Endothelial cell of umbilical vein (primary cell): Measurements from ENCODE around the gene TBX1. TPM values are rescaled to one million over a fixed set of nuclear protein-coding genes. Genes with fewer than 3 reads are reported as not detected.

Experiments used
- BruUV-seq: library from RNA; stranded (reverse); fragments of 400-500 nt; replicated peaks from 2 replicates; lab custom pipeline; 2021; lab: Mats Ljungman, UMichigan
- CTCF ChIA-PET: fragments of 300-600, 350-600 bp; sonication (Branson Sonifier 250); formaldehyde crosslinking; loops from one replicate; lab custom pipeline; 2021; ENCODE audit warnings: antibody characterized with exemption, inconsistent platforms; lab: Charles Lee
- POLR2A ChIA-PET: fragments of 300-600, 350-600 bp; sonication (Branson Sonifier 250); formaldehyde crosslinking; loops from one replicate; lab custom pipeline; 2021; ENCODE audit warnings: antibody characterized with exemption, inconsistent platforms; lab: Charles Lee
- DNase-seq: peaks from one replicate; pipeline ENCODE4 v3.0.0-alpha.2; 2011; ENCODE audit warnings: low read depth, low spot score
- FAIRE-seq: peaks from 2 replicates; lab custom pipeline; 2011; peaks lifted over from hg19 to GRCh38; lab: Jason Lieb, UNC
- H2AFZ ChIP-seq: 2 replicates; pipeline ENCODE4 v1.6.0; 2012; ENCODE audit warnings: low read depth, low read length, control low read depth, inconsistent platforms
- H3K27ac ChIP-seq: 2 replicates; pipeline ENCODE4 v1.5.1; 2011; ENCODE audit warnings: low read depth, mild to moderate bottlenecking, control low read depth, low read length, moderate library complexity; ENCODE audit not compliant: insufficient read depth
- H3K27me3 ChIP-seq, 2 experiments: 2 replicates each; pipeline versions ENCODE4 v1.6.0 to v1.6.1; 2011; ENCODE audit warnings: low read length in 2 of 2, mixed read lengths in 1 of 2; ENCODE audit not compliant: control insufficient read depth in 2 of 2, insufficient read depth in 2 of 2
- H3K36me3 ChIP-seq, 2 experiments: 2 replicates in 1 of 2; 3 replicates in 1 of 2; pipeline ENCODE4 v1.5.1; 2011; ENCODE audit warnings: low read length in 2 of 2, mild to moderate bottlenecking in 1 of 2, moderate library complexity in 1 of 2; ENCODE audit not compliant: control insufficient read depth in 2 of 2, insufficient read depth in 2 of 2; ENCODE audit errors: extremely low read depth in 1 of 2
- H3K4me1 ChIP-seq: 3 replicates; pipeline ENCODE4 v1.5.1; 2011; ENCODE audit warnings: mild to moderate bottlenecking, low read length; ENCODE audit not compliant: control insufficient read depth, insufficient read depth; ENCODE audit errors: extremely low read depth
- H3K4me2 ChIP-seq: 2 replicates; pipeline ENCODE4 v1.6.1; 2011; ENCODE audit warnings: low read length, control low read depth, mixed read lengths; ENCODE audit not compliant: insufficient read depth
- H3K4me3 ChIP-seq, 3 experiments: fragments of 200-600 bp in 1 of 3; sonication (generic), shearing (Covaris generic) in 1 of 3; replicated peaks in 1 of 3; 2 replicates each; pipeline ENCODE4 v1.5.1; 2011 to 2016; ENCODE audit warnings: control low read depth in 3 of 3, low read length in 3 of 3, mild to moderate bottlenecking in 2 of 3, inconsistent platforms in 1 of 3, low read depth in 1 of 3, moderate library complexity in 1 of 3; ENCODE audit not compliant: insufficient read depth in 1 of 3
- H3K79me2 ChIP-seq: 2 replicates; pipeline ENCODE4 v1.6.0; 2012; ENCODE audit warnings: low read length, inconsistent platforms; ENCODE audit not compliant: control insufficient read depth, insufficient read depth
- H3K9ac ChIP-seq: replicated peaks from 2 replicates; pipeline ENCODE3; 2011; ENCODE audit warnings: low read length, control low read depth; ENCODE audit not compliant: insufficient read depth; ENCODE audit errors: extremely low read depth
- H3K9me1 ChIP-seq: replicated peaks from 3 replicates; pipeline ENCODE4 v1.6.0; 2011; ENCODE audit warnings: mild to moderate bottlenecking, low read length; ENCODE audit not compliant: control insufficient read depth, insufficient read depth; ENCODE audit errors: extremely low read depth
- H3K9me3 ChIP-seq: replicated peaks from 2 replicates; pipeline ENCODE4 v1.5.1; 2012; ENCODE audit warnings: low read length, inconsistent platforms; ENCODE audit not compliant: control insufficient read depth, insufficient read depth
- H4K20me1 ChIP-seq: replicated peaks from 2 replicates; pipeline ENCODE3; 2011; ENCODE audit warnings: mild to moderate bottlenecking, low read length; ENCODE audit not compliant: control insufficient read depth, insufficient read depth; ENCODE audit errors: extremely low read depth
- EZH2 ChIP-seq: IDR thresholded peaks from 2 replicates; pipeline ENCODE4 v1.6.1; 2012; ENCODE audit warnings: borderline replicate concordance, low read depth, mild to moderate bottlenecking, moderate library complexity, low read length, inconsistent platforms; ENCODE audit not compliant: severe bottlenecking
- FOS ChIP-seq: IDR thresholded peaks from 2 replicates; pipeline ENCODE4 v1.6.1; 2011; ENCODE audit warnings: mild to moderate bottlenecking, low read length, moderate library complexity, borderline replicate concordance; ENCODE audit not compliant: insufficient read depth
- GATA2 ChIP-seq: IDR thresholded peaks from 2 replicates; pipeline ENCODE4 v1.7.0; 2011; ENCODE audit warnings: low read depth, mild to moderate bottlenecking, moderate library complexity, mixed read lengths, low read length; ENCODE audit not compliant: insufficient read length, insufficient read depth
- JUN ChIP-seq: IDR thresholded peaks from 2 replicates; pipeline ENCODE4 v1.6.1; 2011; ENCODE audit warnings: borderline replicate concordance, low read depth; ENCODE audit not compliant: insufficient read length, insufficient read depth
- MYC ChIP-seq: IDR thresholded peaks from one replicate; pipeline ENCODE4 v1.6.1; 2011; ENCODE audit warnings: mild to moderate bottlenecking, low read depth, low read length
- POLR2A ChIP-seq: IDR thresholded peaks from 2 replicates; pipeline ENCODE4 v1.6.1; 2012; ENCODE audit warnings: low read depth, mild to moderate bottlenecking, control low read depth, low read length
- POLR2AphosphoS5 ChIP-seq: IDR thresholded peaks from 2 replicates; pipeline ENCODE4 v1.6.1; 2012; ENCODE audit warnings: low read depth, mild to moderate bottlenecking, control low read depth, low read length, moderate library complexity; ENCODE audit not compliant: insufficient read depth
- dilution Hi-C: fragments of 300-500 bp; cut with MboI; formaldehyde crosslinking; loops from one replicate; pipeline ENCODE4 v1.15.0; 2019; ENCODE audit warnings: low sequenced_read_pairs; ENCODE audit not compliant: extremely low pct_ligation_motif_present
- intact Hi-C: fragments of 100-400 bp; cut with micrococcal nuclease; formaldehyde crosslinking; loops from one replicate; pipeline ENCODE4 v1.10.0; 2022
- polyA plus RNA-seq, 4 experiments: library from polyadenylated mRNA; depleted of rRNA in 3 of 4; stranded (reverse) in 3 of 4; unstranded in 1 of 4; fragments of >200 nt; gene quantifications; 2 replicates each; pipeline versions ENCODE4 v1.2.1 to v1.2.3, GENCODE V29; 2011 to 2012; ENCODE audit warnings: missing spikeins in 1 of 4
- total RNA-seq: library from RNA; stranded (reverse); gene quantifications from 2 replicates; pipeline ENCODE4 v1.2.3, GENCODE V29; 2021
- TF ChIP-seq, protein P1 (sequence below), 2 donors: IDR thresholded peaks; 1 replicate in 1 of 2; 2 replicates in 1 of 2; pipeline ENCODE4 v1.5.1; 2011; ENCODE audit warnings: low read length in 2 of 2, mild to moderate bottlenecking in 2 of 2, moderate library complexity in 2 of 2, control low read depth in 1 of 2, inconsistent platforms in 1 of 2, low read depth in 1 of 2; ENCODE audit not compliant: insufficient read depth in 1 of 2; ENCODE audit errors: extremely low read depth in 1 of 2
- TF ChIP-seq, protein P2 (sequence below): IDR thresholded peaks from 2 replicates; pipeline ENCODE4 v1.6.1; 2011; ENCODE audit not compliant: insufficient read depth, insufficient read length

TBX1 gene
- total and polyA plus RNA-seq, 2 donors (not counting 3 experiments of a cell fraction or from before 2014, with no cell fraction given) = 11.0 to 30.2 TPM

DNA sequence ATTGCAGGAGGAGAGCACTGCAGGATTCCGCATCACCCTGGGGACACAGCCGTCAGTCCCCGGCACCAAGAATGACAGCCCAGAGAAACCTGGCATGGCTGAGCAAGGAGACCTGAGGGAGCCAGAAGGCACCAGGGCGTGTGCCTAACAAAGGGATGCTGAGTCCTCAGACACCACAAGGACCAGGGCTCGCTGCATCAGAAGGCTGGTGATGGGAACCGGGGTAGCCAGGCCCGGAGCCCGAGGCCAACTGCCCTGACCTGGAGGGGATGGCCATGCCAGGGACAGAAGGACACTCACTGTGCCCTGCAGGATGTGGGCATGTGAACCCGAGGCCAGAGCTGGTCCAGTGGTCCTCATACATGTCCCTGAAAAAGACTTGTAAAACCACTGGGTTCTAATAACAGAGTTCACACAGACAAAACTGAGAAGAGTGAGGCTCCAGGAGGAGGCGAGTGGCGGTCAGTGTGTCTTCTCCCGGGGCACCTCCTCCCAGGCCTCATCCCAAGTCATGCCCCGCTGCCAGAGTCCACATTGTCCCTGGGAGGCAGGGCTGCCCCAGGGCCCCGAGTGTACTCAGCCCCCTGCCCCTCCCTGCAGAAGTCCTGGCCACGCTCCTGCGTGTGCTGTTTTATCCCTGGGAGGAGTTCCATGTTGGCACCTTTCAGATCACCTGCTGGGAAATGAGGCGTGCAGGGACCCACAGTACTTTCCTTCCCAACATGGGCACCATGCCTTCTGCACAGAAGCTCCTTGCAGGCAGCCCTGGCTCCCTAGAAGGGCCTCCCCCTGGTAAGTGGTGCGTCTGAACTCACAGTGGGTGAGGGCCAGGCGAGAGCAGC lies 42.5 kb downstream of the TBX1 start:
- intact Hi-C loops = no loop called here
- Histone ChIP-seq H3K4me2 (no peak overlapping the region), H3K9me1 (no peaks in the 10 kb centered on the region), H3K79me2 (no peaks in the 10 kb centered on the region), H4K20me1 (no peaks in the 10 kb centered on the region), H3K4me3 (no peak overlapping the region), H3K9ac (no peak overlapping the region), H3K27ac (no peak overlapping the region), H3K36me3 (no peaks in the 10 kb centered on the region), H2AFZ (no peak overlapping the region), H3K4me1 (peaks cover 14% of the 10 kb centered on the region), H3K27me3 (no peaks in the 10 kb centered on the region), H3K9me3 (no peaks in the 10 kb centered on the region)
- CTCF ChIA-PET = interaction anchor here (3.2 kb wide), 1 partner anchor 72 kb away, joined by 25 read pairs; no protein-coding TSS in a partner anchor
- BruUV-seq = no TSS peak
- no peak for FAIRE-seq
- TF ChIP-seq MYC = no peak
- TF ChIP-seq, protein P1, sequence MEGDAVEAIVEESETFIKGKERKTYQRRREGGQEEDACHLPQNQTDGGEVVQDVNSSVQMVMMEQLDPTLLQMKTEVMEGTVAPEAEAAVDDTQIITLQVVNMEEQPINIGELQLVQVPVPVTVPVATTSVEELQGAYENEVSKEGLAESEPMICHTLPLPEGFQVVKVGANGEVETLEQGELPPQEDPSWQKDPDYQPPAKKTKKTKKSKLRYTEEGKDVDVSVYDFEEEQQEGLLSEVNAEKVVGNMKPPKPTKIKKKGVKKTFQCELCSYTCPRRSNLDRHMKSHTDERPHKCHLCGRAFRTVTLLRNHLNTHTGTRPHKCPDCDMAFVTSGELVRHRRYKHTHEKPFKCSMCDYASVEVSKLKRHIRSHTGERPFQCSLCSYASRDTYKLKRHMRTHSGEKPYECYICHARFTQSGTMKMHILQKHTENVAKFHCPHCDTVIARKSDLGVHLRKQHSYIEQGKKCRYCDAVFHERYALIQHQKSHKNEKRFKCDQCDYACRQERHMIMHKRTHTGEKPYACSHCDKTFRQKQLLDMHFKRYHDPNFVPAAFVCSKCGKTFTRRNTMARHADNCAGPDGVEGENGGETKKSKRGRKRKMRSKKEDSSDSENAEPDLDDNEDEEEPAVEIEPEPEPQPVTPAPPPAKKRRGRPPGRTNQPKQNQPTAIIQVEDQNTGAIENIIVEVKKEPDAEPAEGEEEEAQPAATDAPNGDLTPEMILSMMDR (IDR thresholded peaks at IDR 0.05; ENCODE audit: extremely low read depth in 1 of 2, insufficient read depth in 1 of 2, low read depth in 1 of 2, low read length in 2 of 2) = no peak
- dilution Hi-C loops = no loop called here
- POLR2A ChIA-PET = no interaction called here
- DNase-seq = no peak

DNA sequence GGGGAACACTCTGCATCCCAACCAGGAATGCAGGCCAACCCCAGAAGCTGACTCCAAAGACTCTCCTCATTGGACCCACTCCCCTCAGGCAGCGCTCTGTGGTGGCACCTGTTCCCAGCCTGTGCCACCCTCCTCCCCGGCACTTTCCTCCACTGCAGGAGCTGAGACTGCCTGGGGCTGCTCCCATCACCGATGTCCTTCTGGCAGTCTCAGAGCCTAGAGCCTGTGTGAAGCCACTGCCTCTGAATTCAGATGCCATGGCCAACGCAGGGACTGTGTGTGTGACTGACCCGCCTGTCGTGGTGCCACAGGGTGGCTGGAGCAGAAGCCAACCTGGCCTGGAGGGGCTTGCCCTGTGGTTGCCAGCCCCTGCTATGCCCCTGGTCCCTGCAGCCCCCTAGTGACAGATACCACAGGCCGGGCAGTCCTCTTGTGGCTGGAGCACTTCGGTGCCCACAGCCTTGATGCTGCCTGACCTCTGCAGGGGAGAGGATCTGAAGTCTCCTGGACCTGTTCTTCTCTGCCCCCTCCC lies 43.2 kb downstream of the TBX1 start:
- Histone ChIP-seq H3K27ac (no peak overlapping the region), H4K20me1 (no peaks in the 10 kb centered on the region), H3K9me1 (no peaks in the 10 kb centered on the region), H3K4me1 (peaks cover 14% of the 10 kb centered on the region), H3K9me3 (no peaks in the 10 kb centered on the region), H3K36me3 (no peaks in the 10 kb centered on the region), H3K4me2 (no peak overlapping the region), H3K79me2 (no peaks in the 10 kb centered on the region), H3K4me3 (no peak overlapping the region), H3K9ac (no peak overlapping the region), H3K27me3 (no peaks in the 10 kb centered on the region), H2AFZ (no peak overlapping the region)
- dilution Hi-C loops = no loop called here
- CTCF ChIA-PET = no interaction called here
- POLR2A ChIA-PET = no interaction called here
- no peak for FAIRE-seq
- no TSS peak for BruUV-seq
- DNase-seq = no peak
- intact Hi-C loops = no loop called here
- TF ChIP-seq MYC = no peak
- TF ChIP-seq JUN = no peak
- no peak for TF ChIP-seq EZH2
- no peak for TF ChIP-seq POLR2A
- no peak for TF ChIP-seq FOS
- TF ChIP-seq, protein P2, sequence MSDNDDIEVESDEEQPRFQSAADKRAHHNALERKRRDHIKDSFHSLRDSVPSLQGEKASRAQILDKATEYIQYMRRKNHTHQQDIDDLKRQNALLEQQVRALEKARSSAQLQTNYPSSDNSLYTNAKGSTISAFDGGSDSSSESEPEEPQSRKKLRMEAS = no peak
- no peak for TF ChIP-seq POLR2AphosphoS5
- TF ChIP-seq GATA2 = no peak
- TF ChIP-seq, protein P1 (IDR thresholded peaks at IDR 0.05; ENCODE audit: extremely low read depth in 1 of 2, insufficient read depth in 1 of 2, low read depth in 1 of 2, low read length in 2 of 2) = no peak
